H1 (cell line): ENCODE measurements around the gene DEAF1. TPM values are rescaled to one million over a fixed set of nuclear protein-coding genes. Genes with fewer than 3 reads are reported as not detected.

ENCODE experiments used
- KDM4A ChIP-seq: IDR thresholded peaks from one replicate; pipeline ENCODE4 v1.7.1; 2012; ENCODE audit warnings: low read depth, mild to moderate bottlenecking, moderate library complexity, low read length, inconsistent platforms; ENCODE audit not compliant: severe bottlenecking
- POLR2A ChIP-seq, 2 experiments: IDR thresholded peaks; 1 replicate in 1 of 2; 2 replicates in 1 of 2; pipeline ENCODE4 v1.6.1; 2011; ENCODE audit warnings: low read depth in 2 of 2, low read length in 2 of 2, mild to moderate bottlenecking in 2 of 2; ENCODE audit errors: control extremely low read depth in 1 of 2
- polyA plus RNA-seq, 7 experiments: library from polyadenylated mRNA; depleted of rRNA in 3 of 7; stranded (reverse) in 5 of 7; unstranded in 2 of 7; fragments of >200 nt in 5 of 7; fragments of 200-250 nt in 2 of 7; gene quantifications; 1 replicate in 5 of 7; 2 replicates in 1 of 7; 4 replicates in 1 of 7; pipeline versions ENCODE4 v1.2.1 to v1.2.3, GENCODE V29; 2011 to 2013; ENCODE audit warnings: missing spikeins in 2 of 7, mixed read lengths in 2 of 7
- total RNA-seq: library from RNA; stranded (reverse); fragmentation: NEBNext Ultra II Directional; extraction: Animal tissue kit (Norgen Biotek cat#: 25700); gene quantifications from 2 replicates; pipeline ENCODE4 v1.2.1, GENCODE V29; 2021

Gene DEAF1
- total and polyA plus RNA-seq, 2 of the 8 experiments (the other 6 are each of a cell fraction or from before 2014, with no cell fraction given): 47.3 to 58.4 TPM

DNA sequence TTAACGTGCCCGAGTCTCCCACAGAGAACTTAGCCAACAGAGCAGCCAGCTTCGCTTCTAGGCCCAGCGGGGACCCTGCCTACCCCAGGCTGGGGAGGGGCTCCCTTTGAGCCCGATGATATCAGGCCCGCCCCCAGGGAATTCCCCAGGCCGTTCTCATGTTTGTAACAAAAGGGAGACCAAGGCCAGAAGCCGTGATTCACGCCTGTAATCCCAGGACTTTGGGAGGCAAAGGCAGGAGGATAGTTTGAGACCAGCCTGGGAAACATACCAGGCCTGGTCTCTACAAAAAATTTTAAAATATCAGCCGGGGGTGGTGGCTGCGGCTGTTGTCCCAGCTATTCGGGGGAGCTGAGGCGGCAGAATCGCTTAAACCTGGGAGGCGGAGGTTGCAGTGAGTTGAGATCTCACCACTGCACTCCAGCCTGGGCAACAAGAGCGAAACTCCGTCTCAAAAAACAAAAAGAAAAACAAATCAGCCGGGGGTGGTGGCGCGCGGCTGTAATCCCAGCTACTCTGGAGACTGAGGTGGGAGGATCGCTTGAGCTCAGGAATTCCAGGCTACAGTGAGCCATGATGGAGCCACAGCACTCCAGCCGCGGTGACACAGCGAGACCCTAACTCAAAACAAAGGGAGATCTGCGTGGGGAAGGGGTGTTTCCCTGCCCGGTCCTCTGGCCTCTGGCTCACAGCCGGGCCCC, 56.2 kb downstream of the DEAF1 start (continued):
- TF ChIP-seq KDM4A: peak; percentile 9
- peak in 1 of 2 experiments; percentile 73; a peak in 2 of 3 replicates for TF ChIP-seq POLR2A (IDR thresholded peaks at IDR 0.05; ENCODE audit: control extremely low read depth in 1 of 2, low read depth in 2 of 2, low read length in 2 of 2)
